Sigmoid colon (tissue), 7 donors: ENCODE measurements around the gene CLIC3. TPM values are rescaled to one million over a fixed set of nuclear protein-coding genes. Genes with fewer than 3 reads are reported as not detected.

Experiments used
- DNase-seq: peaks from one replicate; pipeline ENCODE4 v3.0.0-alpha.2; 2019
- H3K27ac ChIP-seq, 4 donors: fragments of 200-600 bp; sonication (generic); one replicate each; pipeline ENCODE4 v1.5.1; 2016 to 2019; ENCODE audit warnings: mild to moderate bottlenecking in 1 of 4
- H3K27me3 ChIP-seq, 3 donors: fragments of 200-600 bp; sonication (generic); one replicate each; pipeline ENCODE4 v1.5.1; 2019; ENCODE audit warnings: mild to moderate bottlenecking in 1 of 3
- H3K36me3 ChIP-seq, 4 donors: fragments of 200-600 bp; sonication (generic); one replicate each; pipeline ENCODE4 v1.5.1; 2016 to 2019
- H3K4me1 ChIP-seq, 4 donors: fragments of 200-600 bp; sonication (generic); one replicate each; pipeline ENCODE4 v1.5.1; 2017 to 2019
- H3K4me3 ChIP-seq, 4 donors: fragments of 200-600 bp; sonication (generic); one replicate each; pipeline ENCODE4 v1.5.1; 2017 to 2019; ENCODE audit warnings: mild to moderate bottlenecking in 2 of 4, moderate library complexity in 1 of 4
- H3K9me3 ChIP-seq, 4 donors: fragments of 200-600 bp in 3 of 4; sonication (generic) in 3 of 4; one replicate each; pipeline versions ENCODE4 v1.5.1 to v1.6.1; 2013 to 2019
- CTCF ChIP-seq, 4 experiments: fragments of 450-650 bp in 3 of 4; fragments of 200-600 bp in 1 of 4; IDR thresholded peaks; one replicate each; pipeline ENCODE4 v1.5.1; 2016 to 2019; ENCODE audit warnings: antibody characterized with exemption in 4 of 4, mild to moderate bottlenecking in 3 of 4, moderate library complexity in 2 of 4
- EP300 ChIP-seq, 4 donors: sonication (generic); formaldehyde crosslinking; IDR thresholded peaks; one replicate each; pipeline ENCODE4 v1.6.1; 2017; ENCODE audit warnings: antibody characterized with exemption in 4 of 4
- POLR2A ChIP-seq, 2 donors: fragments of 450-650 bp; IDR thresholded peaks; one replicate each; pipeline ENCODE4 v1.6.1; 2016; ENCODE audit warnings: antibody characterized with exemption in 2 of 2, mild to moderate bottlenecking in 2 of 2, moderate library complexity in 2 of 2
- POLR2AphosphoS5 ChIP-seq, 4 donors: sonication (generic); formaldehyde crosslinking; IDR thresholded peaks; one replicate each; pipeline ENCODE4 v1.6.1; 2017; ENCODE audit warnings: antibody characterized with exemption in 4 of 4
- WGBS, 2 donors: extraction: QIAGEN DNeasy Blood & Tissue Kit; methylation state at CpG; one replicate each; pipeline ENCODE4 v1.1.7; 2013; 5-methylcytosine and 5-hydroxymethylcytosine counted together
- intact Hi-C: fragments of 100-400 bp; cut with DNase I; formaldehyde crosslinking; loops from one replicate; pipeline ENCODE4 v1.15.1; 2023
- polyA plus RNA-seq, 3 donors: library from polyadenylated mRNA; stranded (reverse); fragments of 200-250 nt; gene quantifications; one replicate each; pipeline ENCODE4 v1.2.3, GENCODE V29; 2013
- total RNA-seq, 4 donors: library from RNA; depleted of rRNA; stranded (reverse); fragments of >200 nt; gene quantifications; one replicate each; pipeline ENCODE4 v1.1.0, GENCODE V29; 2016
- donor health status: healthy with polysubstance abuse.
- donor health status: Bipolar disorder and iron deficiency.
- donor health status: healthy.

The CLIC3 gene
- total and polyA plus RNA-seq, 7 donors = 1.4 to 4.7 TPM; not detected in 5

DNA sequence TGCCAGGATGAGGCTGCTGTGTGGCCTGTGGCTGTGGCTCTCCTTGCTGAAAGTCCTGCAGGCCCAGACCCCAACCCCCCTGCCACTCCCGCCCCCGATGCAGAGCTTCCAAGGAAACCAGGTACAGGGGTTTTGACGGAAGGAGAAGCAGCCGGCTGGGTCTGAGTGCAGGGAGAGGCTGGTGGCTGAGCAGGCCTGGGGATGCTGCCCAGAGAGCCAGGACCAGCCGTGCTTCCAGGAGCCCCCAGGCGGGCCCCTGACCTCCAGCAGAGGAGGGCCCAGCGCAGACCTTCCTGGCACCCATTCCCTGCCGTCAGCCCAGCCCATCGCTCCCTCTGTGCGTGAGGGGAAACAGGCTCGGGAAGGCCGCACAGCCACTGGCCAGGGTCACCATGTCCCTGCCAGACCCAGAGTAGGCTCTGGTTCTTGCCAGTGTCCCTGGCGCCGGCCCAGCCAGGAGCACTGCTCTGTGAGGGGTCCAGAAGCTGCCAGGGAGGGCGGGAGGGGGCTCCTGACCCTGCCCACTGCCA, 44.0 kb downstream of the CLIC3 start:
- Histone ChIP-seq H3K4me1 (peaks cover 0 to 19% (median 15%) of the 10 kb centered on the region in 4 donors), H3K36me3 (no peaks in the 10 kb centered on the region), H3K4me3 (no peak overlapping the region), H3K9me3 (no peaks in the 10 kb centered on the region), H3K27ac (no peak overlapping the region), H3K27me3 (no peaks in the 10 kb centered on the region)
- 76 to 78% methylated on average over 15 of the region's 15 CpGs for WGBS, 2 donors
- TF ChIP-seq EP300 (IDR thresholded peaks at IDR 0.05) (no peak), POLR2A (IDR thresholded peaks at IDR 0.05) (no peak), CTCF (IDR thresholded peaks at IDR 0.05) (no peak), POLR2AphosphoS5 (IDR thresholded peaks at IDR 0.05) (no peak)
- intact Hi-C loops = no loop called here
- DNase-seq = no peak

GRCh38 chr9:136951541-136952320, 44.6 kb downstream of the CLIC3 start, which contains the start of gene LCN12:
LCN12 (plus strand) TSS chr9:136952273; CDS start chr9:136952328, 55 bp downstream.
- DNase-seq = no peak
- no peaks in the 10 kb centered on the region for H3K36me3 ChIP-seq
- H3K9me3 ChIP-seq = no peaks in the 10 kb centered on the region
- H3K4me3 ChIP-seq = no peak within 1 kb of the TSS
- 74% methylated on average over 14 of the region's 14 CpGs for WGBS, 2 donors
- peaks cover 0 to 19% (median 15%) of the 10 kb centered on the region in 4 donors for H3K4me1 ChIP-seq
- intact Hi-C loops = no loop called here
- no peak within 1 kb of the TSS for H3K27ac ChIP-seq
- H3K27me3 ChIP-seq = no peaks in the 10 kb centered on the region
- TF ChIP-seq POLR2A (IDR thresholded peaks at IDR 0.05) (no peak), POLR2AphosphoS5 (IDR thresholded peaks at IDR 0.05) (no peak)

- no peak for TF ChIP-seq POLR2A (IDR thresholded peaks at IDR 0.05)
- no peak for TF ChIP-seq EP300 (IDR thresholded peaks at IDR 0.05)
- no peak for TF ChIP-seq CTCF (IDR thresholded peaks at IDR 0.05)
- TF ChIP-seq POLR2AphosphoS5 (IDR thresholded peaks at IDR 0.05) = no peak
- intact Hi-C loops = no loop called here
- Histone ChIP-seq H3K27ac (peak overlapping the region; percentile 81 to 89 (median 86)), H3K4me1 (peaks cover 0 to 19% (median 15%) of the 10 kb centered on the region in 4 donors), H3K27me3 (no peaks in the 10 kb centered on the region), H3K9me3 (no peaks in the 10 kb centered on the region), H3K4me3 (peak overlapping the region in 3 of 4 donors; percentile 60 to 82 (median 68)), H3K36me3 (no peaks in the 10 kb centered on the region)
- no peak for DNase-seq
- 17 to 56% methylated on average over 9 of the region's 9 CpGs for WGBS, 2 donors
Observed at GRCh38 chr9:136950656-136951276, 45.6 kb downstream of the CLIC3 start.

DNA sequence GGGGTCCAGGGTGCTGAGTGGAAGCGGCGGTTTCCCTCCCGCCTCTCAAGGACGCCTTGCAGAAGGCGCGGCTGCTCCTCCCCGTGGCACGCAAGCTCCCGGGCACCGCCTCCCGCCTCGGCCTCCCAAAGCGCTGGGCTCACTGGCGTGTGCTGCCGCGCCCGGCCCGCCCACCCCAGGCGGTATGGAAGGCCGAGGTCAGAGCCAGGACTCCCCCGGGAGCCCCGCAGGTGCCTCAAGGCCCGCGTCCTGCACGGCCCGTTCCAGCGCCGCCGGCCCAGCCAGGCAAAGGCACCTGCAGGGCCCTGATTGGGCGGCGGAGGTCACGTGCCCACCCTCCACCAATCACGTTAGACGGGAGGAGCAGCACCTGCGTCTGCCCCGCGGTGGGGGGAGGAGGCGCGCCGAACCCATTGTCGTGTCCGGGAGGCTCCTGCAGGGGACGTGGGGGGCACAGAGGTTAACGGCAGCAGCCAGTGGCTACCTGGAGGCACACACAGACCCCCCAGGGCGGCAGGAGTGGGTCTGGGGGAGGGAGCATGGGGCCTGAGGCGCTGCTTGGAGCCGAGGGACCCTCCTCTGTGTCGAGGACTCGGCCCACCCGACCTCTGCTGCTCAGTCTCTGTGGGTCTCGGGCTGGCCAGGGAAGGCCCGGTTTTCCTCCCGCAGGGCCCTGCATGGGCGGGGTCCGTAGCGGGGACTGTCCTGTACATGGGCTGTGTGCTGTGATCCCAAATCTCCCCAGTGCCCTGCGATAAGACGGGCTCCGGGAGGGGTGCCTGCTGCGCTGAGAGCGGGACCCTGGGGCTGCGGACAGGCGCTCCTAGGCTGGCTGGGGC, 46.3 kb downstream of the CLIC3 start:
- Histone ChIP-seq H3K4me1 (peaks cover 0 to 19% (median 16%) of the 10 kb centered on the region in 4 donors), H3K36me3 (no peaks in the 10 kb centered on the region), H3K27ac (peak overlapping the region; percentile 81 to 89 (median 86)), H3K4me3 (peak overlapping the region; percentile 60 to 82 (median 66)), H3K9me3 (no peaks in the 10 kb centered on the region), H3K27me3 (no peaks in the 10 kb centered on the region)
- peak; percentile 97 for DNase-seq
- TF ChIP-seq POLR2A (IDR thresholded peaks at IDR 0.05) = peak; percentile 18 to 68
- peak; percentile 70 to 91 (median 82) for TF ChIP-seq POLR2AphosphoS5 (IDR thresholded peaks at IDR 0.05)
- no peak for TF ChIP-seq EP300 (IDR thresholded peaks at IDR 0.05)
- peak in 2 of 4 experiments; percentile 16 to 34 for TF ChIP-seq CTCF (IDR thresholded peaks at IDR 0.05)
- WGBS, 2 donors = 2 to 6% methylated on average over 63 of the region's 63 CpGs
- intact Hi-C loops = loop anchor here (5.0 kb wide), 1 partner anchor 468 kb away; the partner anchor contains the start of gene SEC16A
